Thoracic aorta (tissue), 2 donors: ENCODE data around the gene CNKSR3. TPM values are rescaled to one million over a fixed set of nuclear protein-coding genes. Genes with fewer than 3 reads are reported as not detected.

Experiments used
- ATAC-seq: fragments of 150-250 bp; one replicate; pipeline ENCODE4 v1.8.0; 2017; ENCODE audit warnings: low read depth; ENCODE audit not compliant: insufficient number of reproducible peaks, low FRiP score
- DNase-seq: peaks from one replicate; pipeline ENCODE4 v3.0.0-alpha.2; 2020; ENCODE audit warnings: low spot score
- H3K27ac ChIP-seq, 2 donors: fragments of 200-600 bp; sonication (generic); 1 replicate in 1 of 2; 2 replicates in 1 of 2; pipeline ENCODE4 v1.5.1; 2016; ENCODE audit warnings: mild to moderate bottlenecking in 2 of 2, moderate library complexity in 2 of 2
- H3K27me3 ChIP-seq: fragments of 200-600 bp; sonication (generic); replicated peaks from 2 replicates; pipeline ENCODE4 v1.6.0; 2016; ENCODE audit warnings: mild to moderate bottlenecking; ENCODE audit not compliant: insufficient read depth
- H3K36me3 ChIP-seq: fragments of 200-600 bp; sonication (generic); one replicate; pipeline ENCODE4 v1.5.1; 2016
- H3K4me1 ChIP-seq, 2 donors: fragments of 200-600 bp; sonication (generic); 1 replicate in 1 of 2; 2 replicates in 1 of 2; pipeline versions ENCODE4 v1.5.1 to v1.6.0; 2016; ENCODE audit warnings: low read depth in 2 of 2, mild to moderate bottlenecking in 1 of 2; ENCODE audit not compliant: control insufficient read depth in 1 of 2
- H3K4me3 ChIP-seq: fragments of 200-600 bp; sonication (generic); 2 replicates; pipeline ENCODE4 v1.5.1; 2016; ENCODE audit warnings: mild to moderate bottlenecking
- H3K9me3 ChIP-seq: fragments of 200-600 bp; sonication (generic); 2 replicates; pipeline ENCODE4 v1.5.1; 2016
- CTCF ChIP-seq: fragments of 200-600 bp; sonication (generic); IDR thresholded peaks from one replicate; pipeline ENCODE4 v1.5.1; 2019; ENCODE audit warnings: antibody characterized with exemption
- total RNA-seq, 2 donors: library from RNA; depleted of rRNA; stranded (reverse); fragments of >200 nt; gene quantifications; one replicate each; pipeline versions ENCODE4 v1.1.0 to v1.2.3, GENCODE V29; 2016

Gene CNKSR3
- total RNA-seq, 2 donors from 2014 or later, result 20.2 to 22.9 TPM

- no peaks in the 10 kb centered on the region for H3K4me1 ChIP-seq
- H3K9me3 ChIP-seq, result no peaks in the 10 kb centered on the region
- DNase-seq (no peak), ATAC-seq (no peak)
- H3K27me3 ChIP-seq, result no peaks in the 10 kb centered on the region
- no peak overlapping the region for H3K4me3 ChIP-seq
- TF ChIP-seq CTCF, result no peak
- H3K27ac ChIP-seq, result no peak overlapping the region
- no peaks in the 10 kb centered on the region for H3K36me3 ChIP-seq
Measured at GRCh38 chr6:154350293-154350692, 160.2 kb downstream of the CNKSR3 start.

GRCh38 chr6:154347981-154348380 lies 162.5 kb downstream of the CNKSR3 start:
- Histone ChIP-seq H3K27ac (no peak overlapping the region), H3K36me3 (no peaks in the 10 kb centered on the region), H3K27me3 (no peaks in the 10 kb centered on the region), H3K4me3 (no peak overlapping the region), H3K9me3 (no peaks in the 10 kb centered on the region), H3K4me1 (no peaks in the 10 kb centered on the region)
- DNase-seq (no peak), ATAC-seq (no peak)
- TF ChIP-seq CTCF, result no peak

GRCh38 chr6:154345811-154346210 lies 164.7 kb downstream of the CNKSR3 start:
- DNase-seq, result no peak
- H3K4me3 ChIP-seq, result no peak overlapping the region
- H3K9me3 ChIP-seq, result no peaks in the 10 kb centered on the region
- ATAC-seq, result no peak
- no peak overlapping the region for H3K27ac ChIP-seq
- H3K36me3 ChIP-seq, result no peaks in the 10 kb centered on the region
- TF ChIP-seq CTCF, result no peak
- H3K27me3 ChIP-seq, result no peaks in the 10 kb centered on the region
- H3K4me1 ChIP-seq, result no peaks in the 10 kb centered on the region

DNA sequence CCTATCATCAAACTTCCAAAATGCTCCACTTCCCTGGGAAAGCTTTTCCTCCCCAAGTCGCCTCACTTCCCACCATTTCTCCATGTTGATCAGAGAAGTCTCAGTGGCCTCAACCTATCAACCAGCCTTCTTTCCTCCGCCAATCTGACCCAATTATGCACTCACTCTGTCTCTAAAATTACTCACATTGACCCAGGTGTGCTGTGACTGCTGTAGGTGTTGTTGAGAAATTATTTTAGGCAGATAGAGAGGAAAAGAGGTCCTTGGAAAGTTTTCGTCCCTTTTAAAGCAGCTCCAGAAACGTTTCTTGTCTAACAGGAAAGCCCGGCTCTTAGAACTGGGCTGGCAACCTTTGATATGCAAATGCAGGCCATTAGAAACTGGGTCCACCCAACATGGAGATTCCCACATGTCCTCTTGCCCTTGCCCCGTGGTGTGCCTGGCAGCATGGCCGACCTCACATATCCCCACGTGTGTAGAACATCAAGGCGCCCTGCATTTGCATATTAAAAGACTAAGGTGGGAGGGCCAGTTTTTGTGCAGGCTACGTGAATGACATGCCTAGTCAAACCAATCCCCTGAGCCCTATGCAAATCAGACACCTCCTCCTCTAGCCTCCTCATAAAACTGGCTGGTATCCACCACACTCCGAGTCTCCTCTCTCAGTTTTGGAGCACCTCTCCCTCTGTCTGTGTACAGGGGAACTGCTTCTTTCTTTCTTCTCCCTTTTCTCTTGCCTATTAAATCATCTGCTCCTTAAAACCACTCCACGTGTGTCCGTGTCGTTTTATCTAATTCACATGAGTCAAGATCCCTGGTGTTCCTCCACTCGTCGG lies 166.8 kb downstream of the CNKSR3 start:
- no peaks in the 10 kb centered on the region for H3K36me3 ChIP-seq
- no peaks in the 10 kb centered on the region for H3K4me1 ChIP-seq
- no peak for ATAC-seq
- H3K27me3 ChIP-seq, result no peaks in the 10 kb centered on the region
- no peak overlapping the region for H3K4me3 ChIP-seq
- H3K9me3 ChIP-seq, result no peaks in the 10 kb centered on the region
- no peak for TF ChIP-seq CTCF
- H3K27ac ChIP-seq, result no peak overlapping the region
- DNase-seq, result no peak

GRCh38 chr6:154341871-154342270 lies 168.6 kb downstream of the CNKSR3 start:
- no peaks in the 10 kb centered on the region for H3K4me1 ChIP-seq
- no peaks in the 10 kb centered on the region for H3K36me3 ChIP-seq
- no peak for TF ChIP-seq CTCF
- no peaks in the 10 kb centered on the region for H3K27me3 ChIP-seq
- no peak overlapping the region for H3K4me3 ChIP-seq
- ATAC-seq (no peak), DNase-seq (no peak)
- no peaks in the 10 kb centered on the region for H3K9me3 ChIP-seq
- H3K27ac ChIP-seq, result no peak overlapping the region
